Fibroblast of lung (primary cell): ENCODE data around the gene LRFN2. TPM values are rescaled to one million over a fixed set of nuclear protein-coding genes. Genes with fewer than 3 reads are reported as not detected.
A peak's percentile ranks its signal among the peaks of the same experiment; 100 is the strongest.

Source experiments
- DNase-seq, 2 donors: peaks; one replicate each; pipeline versions ENCODE4 v3.0.0 to v3.0.0-alpha.2; 2010; ENCODE audit warnings: low read depth in 2 of 2
- H2AFZ ChIP-seq: 2 replicates; pipeline ENCODE4 v1.5.1; 2012; ENCODE audit warnings: low read length, control low read depth, inconsistent platforms
- H3K27ac ChIP-seq: 2 replicates; pipeline ENCODE4 v1.5.1; 2011; ENCODE audit warnings: low read length, control low read depth; ENCODE audit not compliant: insufficient read depth
- H3K27me3 ChIP-seq: 2 replicates; pipeline ENCODE4 v1.5.1; 2011; ENCODE audit warnings: mild to moderate bottlenecking, low read length; ENCODE audit not compliant: control insufficient read depth, insufficient read depth
- H3K36me3 ChIP-seq: 2 replicates; pipeline ENCODE4 v1.5.1; 2011; ENCODE audit warnings: low read length; ENCODE audit not compliant: control insufficient read depth, insufficient read depth
- H3K4me1 ChIP-seq: 2 replicates; pipeline ENCODE4 v1.5.1; 2011; ENCODE audit warnings: low read length; ENCODE audit not compliant: control insufficient read depth, insufficient read depth; ENCODE audit errors: extremely low read depth
- H3K4me2 ChIP-seq: 2 replicates; pipeline ENCODE4 v1.5.1; 2011; ENCODE audit warnings: low read length, control low read depth; ENCODE audit not compliant: insufficient read depth; ENCODE audit errors: extremely low read depth
- H3K4me3 ChIP-seq, 4 experiments: fragments of 200-600 bp in 1 of 4; sonication (generic) in 1 of 4; replicated peaks in 1 of 4; 2 replicates each; pipeline ENCODE4 v1.5.1; 2011 to 2016; ENCODE audit warnings: low read length in 4 of 4, low read depth in 3 of 4, mild to moderate bottlenecking in 3 of 4, control low read depth in 2 of 4, inconsistent platforms in 1 of 4, mixed read lengths in 1 of 4; ENCODE audit not compliant: insufficient read depth in 1 of 4; ENCODE audit errors: control extremely low read depth in 1 of 4
- H3K79me2 ChIP-seq: 2 replicates; pipeline ENCODE4 v1.5.1; 2012; ENCODE audit warnings: mild to moderate bottlenecking, low read length, inconsistent platforms; ENCODE audit not compliant: control insufficient read depth, insufficient read depth
- H3K9ac ChIP-seq: 2 replicates; pipeline ENCODE4 v1.5.1; 2011; ENCODE audit warnings: mild to moderate bottlenecking, low read length, control low read depth; ENCODE audit not compliant: insufficient read depth
- H3K9me3 ChIP-seq: 2 replicates; pipeline ENCODE4 v1.5.1; 2012; ENCODE audit warnings: low read depth, low read length; ENCODE audit not compliant: control insufficient read depth, insufficient read depth
- H4K20me1 ChIP-seq: 2 replicates; pipeline ENCODE4 v1.5.1; 2011; ENCODE audit warnings: low read length; ENCODE audit not compliant: control insufficient read depth, insufficient read depth; ENCODE audit errors: extremely low read depth
- CTCF ChIP-seq, 2 donors: IDR thresholded peaks in 1 of 2; conservative IDR thresholded peaks in 1 of 2; 1 replicate in 1 of 2; 2 replicates in 1 of 2; pipeline ENCODE4 v1.5.1; 2011 to 2012; ENCODE audit warnings: low read length in 2 of 2, control low read depth in 1 of 2, inconsistent platforms in 1 of 2, low read depth in 1 of 2, mild to moderate bottlenecking in 1 of 2
- EZH2 ChIP-seq: IDR thresholded peaks from 2 replicates; pipeline ENCODE4 v1.5.1; 2012; ENCODE audit warnings: low read length, control low read depth, mild to moderate bottlenecking; ENCODE audit errors: missing control alignments
- polyA plus RNA-seq, 2 donors: library from polyadenylated mRNA; depleted of rRNA in 1 of 2; stranded (reverse) in 1 of 2; unstranded in 1 of 2; fragments of >200 nt; gene quantifications; 2 replicates each; pipeline ENCODE4 v1.2.1, GENCODE V29; 2011 to 2012; ENCODE audit warnings: missing spikeins in 1 of 2
- total RNA-seq: library from RNA; depleted of rRNA; stranded (reverse); fragments of >200 nt; gene quantifications from 2 replicates; pipeline ENCODE4 v1.2.1, GENCODE V29; 2014

Gene LRFN2
- total and polyA plus RNA-seq, 2 donors (not counting 1 experiment from before 2014, with no cell fraction given) = not detected

- no peaks in the 10 kb centered on the region for H4K20me1 ChIP-seq
- H3K79me2 ChIP-seq = no peaks in the 10 kb centered on the region
- TF ChIP-seq EZH2 (no peak), CTCF (conservative IDR thresholded peaks at IDR 0.05 in 1 of 2, IDR thresholded peaks at IDR 0.05 in 1 of 2; ENCODE audit: low read depth in 1 of 2, low read length in 2 of 2) (no peak)
- H3K4me3 ChIP-seq = no peak overlapping the region
- H3K9ac ChIP-seq = no peak overlapping the region
- DNase-seq = peak in 1 of 2 donors; percentile 10
- no peak overlapping the region for H2AFZ ChIP-seq
- H3K36me3 ChIP-seq = no peaks in the 10 kb centered on the region
- no peaks in the 10 kb centered on the region for H3K4me1 ChIP-seq
- no peak overlapping the region for H3K27ac ChIP-seq
- H3K27me3 ChIP-seq = no peaks in the 10 kb centered on the region
- no peak overlapping the region for H3K4me2 ChIP-seq
- H3K9me3 ChIP-seq = no peaks in the 10 kb centered on the region
Observed at GRCh38 chr6:40352006-40352405, 235.2 kb downstream of the LRFN2 start.

- no peak overlapping the region for H2AFZ ChIP-seq
- H3K27ac ChIP-seq = no peak overlapping the region
- H3K4me2 ChIP-seq = no peak overlapping the region
- H3K9me3 ChIP-seq = no peaks in the 10 kb centered on the region
- TF ChIP-seq CTCF (conservative IDR thresholded peaks at IDR 0.05 in 1 of 2, IDR thresholded peaks at IDR 0.05 in 1 of 2; ENCODE audit: low read depth in 1 of 2, low read length in 2 of 2) (no peak), EZH2 (no peak)
- no peaks in the 10 kb centered on the region for H3K79me2 ChIP-seq
- no peaks in the 10 kb centered on the region for H3K27me3 ChIP-seq
- H3K4me1 ChIP-seq = no peaks in the 10 kb centered on the region
- no peaks in the 10 kb centered on the region for H4K20me1 ChIP-seq
- H3K36me3 ChIP-seq = no peaks in the 10 kb centered on the region
- H3K4me3 ChIP-seq = no peak overlapping the region
- no peak for DNase-seq
- H3K9ac ChIP-seq = no peak overlapping the region
Observed at GRCh38 chr6:40350747-40351217, 236.4 kb downstream of the LRFN2 start.

- TF ChIP-seq CTCF (conservative IDR thresholded peaks at IDR 0.05 in 1 of 2, IDR thresholded peaks at IDR 0.05 in 1 of 2; ENCODE audit: low read depth in 1 of 2, low read length in 2 of 2) (no peak), EZH2 (no peak)
- H3K9ac ChIP-seq = no peak overlapping the region
Observed at GRCh38 chr6:40349901-40350746, 237.0 kb downstream of the LRFN2 start.

More at GRCh38 chr6:40349901-40350746, 237.0 kb downstream of the LRFN2 start:
- Histone ChIP-seq H3K27me3 (no peaks in the 10 kb centered on the region), H3K36me3 (no peaks in the 10 kb centered on the region), H3K27ac (no peak overlapping the region), H3K4me1 (no peaks in the 10 kb centered on the region), H4K20me1 (no peaks in the 10 kb centered on the region), H3K4me3 (no peak overlapping the region), H3K9me3 (no peaks in the 10 kb centered on the region), H3K79me2 (no peaks in the 10 kb centered on the region), H2AFZ (no peak overlapping the region), H3K4me2 (no peak overlapping the region)
- no peak for DNase-seq
